MCF 10A (cell line): ENCODE measurements around the gene NDUFS8. TPM values are rescaled to one million over a fixed set of nuclear protein-coding genes. Genes with fewer than 3 reads are reported as not detected.

ENCODE experiments used
- BruUV-seq: library from RNA; stranded (reverse); fragments of 400-500 nt; replicated peaks from 2 replicates; lab custom pipeline; 2021; lab: Mats Ljungman, UMichigan
- CTCF ChIA-PET: fragments of 300-600 bp; sonication (Branson Sonifier 250); formaldehyde crosslinking; extraction: SDS; loops from one replicate; lab custom pipeline; 2021; ENCODE audit warnings: antibody characterized with exemption, inconsistent platforms; lab: Yijun Ruan, JAX
- POLR2A ChIA-PET: fragments of 300-600, 350-650 bp; sonication (Branson Sonifier 250); formaldehyde crosslinking; extraction: SDS; loops from one replicate; lab custom pipeline; 2020; ENCODE audit warnings: antibody characterized with exemption, inconsistent platforms; lab: Yijun Ruan, JAX
- DNase-seq: peaks from one replicate; pipeline ENCODE4 v3.0.0-alpha.2; 2018; ENCODE audit not compliant: unreplicated experiment
- H3K27ac Mint-ChIP-seq: one replicate; pipeline ENCODE4 v1.8.0; 2022; ENCODE audit warnings: mild to moderate bottlenecking, low read depth, mixed read lengths; ENCODE audit not compliant: unreplicated experiment
- H3K27me3 Mint-ChIP-seq: one replicate; pipeline ENCODE4 v1.8.0; 2022; ENCODE audit warnings: mixed read lengths; ENCODE audit not compliant: insufficient read depth, unreplicated experiment
- H3K36me3 Mint-ChIP-seq: one replicate; pipeline ENCODE4 v1.8.0; 2022; ENCODE audit warnings: mild to moderate bottlenecking, moderate library complexity, mixed read lengths; ENCODE audit not compliant: insufficient read depth, unreplicated experiment
- H3K4me1 Mint-ChIP-seq: one replicate; pipeline ENCODE4 v1.8.0; 2022; ENCODE audit warnings: mixed read lengths; ENCODE audit not compliant: insufficient read depth, unreplicated experiment
- H3K4me3 Mint-ChIP-seq: one replicate; pipeline ENCODE4 v1.8.0; 2022; ENCODE audit warnings: mild to moderate bottlenecking, moderate library complexity, mixed read lengths; ENCODE audit not compliant: unreplicated experiment
- H3K9me3 Mint-ChIP-seq: one replicate; pipeline ENCODE4 v1.8.0; 2022; ENCODE audit warnings: mixed read lengths; ENCODE audit not compliant: unreplicated experiment
- intact Hi-C: fragments of 100-400 bp; cut with micrococcal nuclease; formaldehyde crosslinking; loops from 2 replicates; pipeline ENCODE4 v1.14.1; 2022
- total RNA-seq: library from RNA; stranded (reverse); gene quantifications from 2 replicates; pipeline ENCODE4 v1.2.3, GENCODE V29; 2022
- TF ChIP-seq, protein P1 (sequence below): fragments of 200-600 bp; IDR thresholded peaks from one replicate; pipeline ENCODE4 v1.8.0; 2022; ENCODE audit warnings: antibody characterized with exemption, mild to moderate bottlenecking; ENCODE audit not compliant: unreplicated experiment

Gene NDUFS8
- total RNA-seq, 1 experiment from 2014 or later, result 211 TPM

- Mint-ChIP-seq H3K27ac (no peak overlapping the region), H3K4me3 (no peak overlapping the region), H3K9me3 (no peaks in the 10 kb centered on the region), H3K36me3 (peaks cover 26% of the 10 kb centered on the region), H3K4me1 (no peaks in the 10 kb centered on the region), H3K27me3 (no peaks in the 10 kb centered on the region)
- intact Hi-C loops, result no loop called here
- no peak for DNase-seq
- ChIA-PET CTCF (no interaction called here), POLR2A (no interaction called here)
- BruUV-seq, result no TSS peak
- TF ChIP-seq, protein P1, sequence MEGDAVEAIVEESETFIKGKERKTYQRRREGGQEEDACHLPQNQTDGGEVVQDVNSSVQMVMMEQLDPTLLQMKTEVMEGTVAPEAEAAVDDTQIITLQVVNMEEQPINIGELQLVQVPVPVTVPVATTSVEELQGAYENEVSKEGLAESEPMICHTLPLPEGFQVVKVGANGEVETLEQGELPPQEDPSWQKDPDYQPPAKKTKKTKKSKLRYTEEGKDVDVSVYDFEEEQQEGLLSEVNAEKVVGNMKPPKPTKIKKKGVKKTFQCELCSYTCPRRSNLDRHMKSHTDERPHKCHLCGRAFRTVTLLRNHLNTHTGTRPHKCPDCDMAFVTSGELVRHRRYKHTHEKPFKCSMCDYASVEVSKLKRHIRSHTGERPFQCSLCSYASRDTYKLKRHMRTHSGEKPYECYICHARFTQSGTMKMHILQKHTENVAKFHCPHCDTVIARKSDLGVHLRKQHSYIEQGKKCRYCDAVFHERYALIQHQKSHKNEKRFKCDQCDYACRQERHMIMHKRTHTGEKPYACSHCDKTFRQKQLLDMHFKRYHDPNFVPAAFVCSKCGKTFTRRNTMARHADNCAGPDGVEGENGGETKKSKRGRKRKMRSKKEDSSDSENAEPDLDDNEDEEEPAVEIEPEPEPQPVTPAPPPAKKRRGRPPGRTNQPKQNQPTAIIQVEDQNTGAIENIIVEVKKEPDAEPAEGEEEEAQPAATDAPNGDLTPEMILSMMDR, result no peak
Measured at GRCh38 chr11:68067991-68068390, 37.5 kb downstream of the NDUFS8 start.

- Mint-ChIP-seq H3K9me3 (no peaks in the 10 kb centered on the region), H3K27ac (no peak overlapping the region), H3K36me3 (peaks cover 26% of the 10 kb centered on the region), H3K4me1 (no peaks in the 10 kb centered on the region), H3K27me3 (no peaks in the 10 kb centered on the region), H3K4me3 (no peak overlapping the region)
- ChIA-PET POLR2A (interaction anchor here (0.9 kb wide), 1 partner anchor 10 kb away, joined by 3 read pairs; no protein-coding TSS in a partner anchor), CTCF (interaction anchor here (0.6 to 0.7 kb wide), 2 partner anchors 28 to 50 kb away, joined by 3 read pairs; no protein-coding TSS in a partner anchor)
- no peak for DNase-seq
- TF ChIP-seq, protein P1, result no peak
- intact Hi-C loops, result no loop called here
- BruUV-seq, result no TSS peak
Measured at GRCh38 chr11:68071281-68072048, 41.0 kb downstream of the NDUFS8 start.

DNA sequence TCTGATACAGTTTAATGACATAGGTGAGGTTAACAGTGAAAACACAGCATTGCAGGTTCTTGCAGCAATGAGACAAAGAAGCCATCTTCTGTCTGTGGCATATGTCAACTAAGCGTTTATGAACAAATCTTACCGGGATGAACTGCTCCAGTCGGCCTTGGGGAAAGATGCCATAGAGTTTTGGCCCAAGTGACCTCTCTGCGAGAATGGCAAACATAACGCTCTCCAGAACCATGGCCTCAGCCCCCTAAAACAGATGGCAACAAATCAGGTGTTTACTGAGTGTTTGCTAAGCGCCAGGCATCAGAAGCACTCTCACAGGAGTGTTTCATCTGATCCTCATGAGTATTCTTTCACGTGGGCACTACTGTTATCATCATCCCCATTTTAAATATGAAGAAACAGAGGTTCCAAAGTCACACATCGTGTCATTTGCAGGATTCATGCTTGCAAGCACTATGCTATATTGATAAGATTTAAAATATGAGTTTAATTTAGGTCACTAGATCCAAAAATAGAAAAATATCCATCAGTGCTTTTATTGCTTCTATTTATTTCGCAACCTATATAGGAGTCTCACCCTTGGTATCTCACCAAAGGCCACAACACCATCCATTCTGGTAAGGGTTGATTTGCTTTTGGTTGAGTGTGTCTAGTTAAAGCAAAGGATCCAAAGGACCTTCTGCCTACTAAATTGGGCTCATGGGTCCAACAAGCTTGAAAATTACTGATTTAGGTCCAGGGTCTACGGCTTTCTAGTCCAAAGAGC lies 44.3 kb downstream of the NDUFS8 start:
- DNase-seq, result no peak
- Mint-ChIP-seq H3K27ac (no peak overlapping the region), H3K4me1 (no peaks in the 10 kb centered on the region), H3K36me3 (peaks cover 7% of the 10 kb centered on the region), H3K4me3 (no peak overlapping the region), H3K9me3 (no peaks in the 10 kb centered on the region), H3K27me3 (no peaks in the 10 kb centered on the region)
- TF ChIP-seq, protein P1, result no peak
- no TSS peak for BruUV-seq
- ChIA-PET POLR2A (no interaction called here), CTCF (no interaction called here)
- intact Hi-C loops, result no loop called here

GRCh38 chr11:68076371-68077042 lies 46.0 kb downstream of the NDUFS8 start:
- BruUV-seq, result no TSS peak
- no peak for DNase-seq
- POLR2A ChIA-PET, result no interaction called here
- CTCF ChIA-PET, result no interaction called here
- intact Hi-C loops, result no loop called here
- TF ChIP-seq, protein P1, result no peak
- Mint-ChIP-seq H3K27ac (no peak overlapping the region), H3K9me3 (no peaks in the 10 kb centered on the region), H3K4me3 (no peak overlapping the region), H3K27me3 (no peaks in the 10 kb centered on the region), H3K4me1 (peaks cover 1% of the 10 kb centered on the region), H3K36me3 (no peaks in the 10 kb centered on the region)
